Stimulated activated CD8-positive, alpha-beta memory T cell treated with anti-CD3 and anti-CD28 coated beads, Interleukin-7, amount 100 ng/mL, for 1 hour (primary cell): ENCODE measurements around the gene TDRD7.
"Not testable (repeated sequence)": the region's sequence is repeated elsewhere in the genome, so short reads cannot be mapped to it uniquely, and the experiment has no call there.

ENCODE experiments used
- DNase-seq, 2 donors: peaks; one replicate each; pipeline ENCODE4 v3.0.0-alpha.2; 2020; ENCODE audit warnings: low read depth in 2 of 2

The TDRD7 gene

GRCh38 chr9:97427885-97428284 is 16.0 kb downstream of the TDRD7 start:
- DNase-seq, result no peak

- no peak for DNase-seq
Measured at GRCh38 chr9:97430316-97431043, 18.6 kb downstream of the TDRD7 start.

- no peak for DNase-seq
Measured at GRCh38 chr9:97431044-97431441, 19.1 kb downstream of the TDRD7 start.

- no peak for DNase-seq
Measured at GRCh38 chr9:97431549-97432143, 19.8 kb downstream of the TDRD7 start.

- DNase-seq, result no peak
Measured at GRCh38 chr9:97437051-97437600, 25.2 kb downstream of the TDRD7 start.

- no peak for DNase-seq
Measured at GRCh38 chr9:97438257-97438656, 26.4 kb downstream of the TDRD7 start.

GRCh38 chr9:97438666-97439065 is 26.8 kb downstream of the TDRD7 start:
- no peak for DNase-seq

- no peak for DNase-seq
Measured at GRCh38 chr9:97440160-97440559, 28.3 kb downstream of the TDRD7 start.

GRCh38 chr9:97441729-97442128 is 29.8 kb downstream of the TDRD7 start:
- no peak for DNase-seq

GRCh38 chr9:97445119-97445701 is 33.3 kb downstream of the TDRD7 start:
- no peak for DNase-seq

GRCh38 chr9:97447001-97447400 is 35.1 kb downstream of the TDRD7 start:
- DNase-seq, result no peak

GRCh38 chr9:97453573-97453972 is 41.7 kb downstream of the TDRD7 start:
- DNase-seq, result not testable (repeated sequence)

GRCh38 chr9:97456841-97457240 is 44.9 kb downstream of the TDRD7 start:
- not testable (repeated sequence) for DNase-seq

- DNase-seq, result no peak
Measured at GRCh38 chr9:97459326-97459725, 47.4 kb downstream of the TDRD7 start.

GRCh38 chr9:97462159-97462558 is 50.3 kb downstream of the TDRD7 start:
- DNase-seq, result no peak

- DNase-seq, result no peak
Measured at GRCh38 chr9:97462914-97463313, 51.0 kb downstream of the TDRD7 start.

GRCh38 chr9:97468658-97469448 is 57.0 kb downstream of the TDRD7 start:
- DNase-seq, result no peak

- no peak for DNase-seq
Measured at GRCh38 chr9:97470076-97470475, 58.2 kb downstream of the TDRD7 start.

GRCh38 chr9:97473717-97474116 is 61.8 kb downstream of the TDRD7 start:
- DNase-seq, result no peak

GRCh38 chr9:97474372-97474925 is 62.6 kb downstream of the TDRD7 start:
- no peak for DNase-seq

GRCh38 chr9:97475059-97475458 is 63.2 kb downstream of the TDRD7 start:
- DNase-seq, result no peak
